ENCODE measurements around the gene CRLF2. TPM values are rescaled to one million over a fixed set of nuclear protein-coding genes. Genes with fewer than 3 reads are reported as not detected.
"Not testable (repeated sequence)": the region's sequence is repeated elsewhere in the genome, so short reads cannot be mapped to it uniquely, and the experiment has no call there.

CRLF2 gene
- polyA plus RNA-seq, 2 of the 4 experiments (the other 2 are of a cell fraction): 0.08 to 0.37 TPM

DNA sequence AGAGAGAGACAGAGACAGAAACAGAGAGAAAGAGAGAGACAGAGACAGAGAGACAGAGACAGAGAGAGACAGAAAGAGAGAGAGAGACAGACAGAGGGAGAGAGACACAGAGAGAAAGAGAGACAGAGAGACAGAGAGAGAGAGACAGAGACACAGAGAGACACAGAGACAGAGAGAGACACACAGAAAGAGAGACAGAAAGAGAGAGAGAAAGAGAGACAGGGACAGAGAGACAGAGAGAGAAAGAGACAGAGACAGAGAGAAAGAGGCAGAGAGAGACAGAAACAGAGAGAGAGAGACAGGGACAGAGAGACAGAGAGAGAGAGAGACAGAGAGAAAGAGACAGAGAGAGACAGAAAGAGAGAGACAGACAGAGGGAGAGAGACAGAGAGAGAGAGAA is 52.9 kb downstream of the CRLF2 start (continued):
- TF ChIP-seq EHMT2 (IDR thresholded peaks at IDR 0.05; ENCODE audit: low read depth): no peak

DNA sequence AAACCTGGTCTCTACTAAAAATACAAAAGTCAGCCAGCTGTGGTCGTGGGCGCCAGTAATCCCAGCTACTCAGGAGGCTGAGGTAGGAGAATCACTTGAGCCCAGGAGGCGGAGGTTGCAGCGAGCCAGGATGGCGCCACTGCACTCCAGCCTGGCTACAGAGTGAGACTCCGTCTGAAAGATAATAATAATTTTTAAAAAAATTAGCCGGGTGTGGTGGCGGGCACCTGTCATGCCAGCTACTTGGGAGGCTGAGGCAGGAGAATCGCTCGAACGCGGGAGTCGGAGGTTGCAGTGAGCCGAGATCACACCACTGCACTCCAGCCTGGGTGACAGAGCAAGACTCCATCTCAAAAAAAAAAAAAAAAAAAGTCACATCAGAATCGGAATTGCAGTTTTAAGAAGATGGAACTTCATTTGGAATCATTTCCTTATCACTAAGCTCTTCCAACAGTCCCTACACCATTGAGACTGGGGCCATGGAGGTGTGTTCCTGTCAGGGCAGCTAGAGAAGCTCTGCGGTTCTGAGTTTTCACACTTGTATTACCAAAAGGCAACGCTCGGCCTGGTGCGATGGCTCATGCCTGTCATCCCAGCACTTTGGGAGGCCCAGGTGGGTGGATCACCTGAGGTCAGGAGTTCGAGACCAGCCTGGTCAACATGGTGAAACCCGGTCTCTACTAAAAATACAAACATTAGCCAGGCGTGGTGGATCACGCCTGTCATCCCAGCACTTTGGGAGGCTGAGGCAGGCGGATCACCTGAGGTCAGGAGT is 55.6 kb downstream of the CRLF2 start:
- not testable (repeated sequence) for FAIRE-seq

DNA sequence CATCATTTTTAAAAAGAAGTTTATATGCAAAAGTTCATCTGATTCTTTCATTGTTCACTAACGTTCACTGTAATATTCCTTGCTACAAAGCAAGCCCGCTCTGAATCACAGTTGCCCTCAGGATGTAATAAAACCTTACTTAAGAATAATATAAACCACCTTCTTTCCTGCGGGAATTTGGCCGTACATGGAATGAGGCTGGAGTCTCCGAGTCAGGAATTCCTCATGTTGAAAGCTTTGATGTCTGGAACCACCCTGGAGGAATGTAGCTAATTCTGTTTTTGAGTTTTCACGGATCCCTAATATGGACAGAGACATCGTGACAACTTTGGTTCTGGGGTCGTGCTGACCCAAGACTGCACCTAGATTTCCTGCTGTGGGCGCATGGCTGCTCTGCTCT is 58.5 kb downstream of the CRLF2 start:
- peak in 1 of 2 experiments; percentile 49 for DNase-seq (ENCODE audit: low read depth in 1 of 2, low spot score in 1 of 2)
- peaks cover 2% of the 10 kb centered on the region; the same call in 1 of the 3 replicates for H3K4me1 ChIP-seq
- 0 out of 6 replicates have a peak, but pooled peaks of 1 of the 2 experiments have one; percentile 16 for ATAC-seq
- TF ChIP-seq ZNF302 (CRISPR knock-in tag; IDR thresholded peaks at IDR 0.05) (no peak), FOSL2 (IDR thresholded peaks at IDR 0.05) (no peak), FOSL2 (CRISPR knock-in tag; IDR thresholded peaks at IDR 0.05) (no peak), MAZ (IDR thresholded peaks at IDR 0.05; ENCODE audit: borderline replicate concordance, low read depth, low read length) (no peak), CEBPB (IDR thresholded peaks at IDR 0.05) (no peak), GATA3 (IDR thresholded peaks at IDR 0.05; ENCODE audit: borderline replicate concordance) (no peak), JUN (IDR thresholded peaks at IDR 0.05) (no peak), EHF (CRISPR knock-in tag; IDR thresholded peaks at IDR 0.05) (no peak), CHD2 (IDR thresholded peaks at IDR 0.05; ENCODE audit: low read length, partially characterized antibody) (no peak), POLR2A (IDR thresholded peaks at IDR 0.05; ENCODE audit: low read length) (no peak), CBX8 (IDR thresholded peaks at IDR 0.05) (no peak), RCOR1 (IDR thresholded peaks at IDR 0.05; ENCODE audit: low read depth, low read length) (no peak), TP53 (CRISPR knock-in tag; IDR thresholded peaks at IDR 0.05) (no peak), EHMT2 (IDR thresholded peaks at IDR 0.05; ENCODE audit: low read depth) (no peak), FOXS1 (CRISPR knock-in tag; IDR thresholded peaks at IDR 0.05) (no peak), MAFK (IDR thresholded peaks at IDR 0.05; ENCODE audit: partially characterized antibody) (no peak)
- TF ChIP-seq, protein P1, sequence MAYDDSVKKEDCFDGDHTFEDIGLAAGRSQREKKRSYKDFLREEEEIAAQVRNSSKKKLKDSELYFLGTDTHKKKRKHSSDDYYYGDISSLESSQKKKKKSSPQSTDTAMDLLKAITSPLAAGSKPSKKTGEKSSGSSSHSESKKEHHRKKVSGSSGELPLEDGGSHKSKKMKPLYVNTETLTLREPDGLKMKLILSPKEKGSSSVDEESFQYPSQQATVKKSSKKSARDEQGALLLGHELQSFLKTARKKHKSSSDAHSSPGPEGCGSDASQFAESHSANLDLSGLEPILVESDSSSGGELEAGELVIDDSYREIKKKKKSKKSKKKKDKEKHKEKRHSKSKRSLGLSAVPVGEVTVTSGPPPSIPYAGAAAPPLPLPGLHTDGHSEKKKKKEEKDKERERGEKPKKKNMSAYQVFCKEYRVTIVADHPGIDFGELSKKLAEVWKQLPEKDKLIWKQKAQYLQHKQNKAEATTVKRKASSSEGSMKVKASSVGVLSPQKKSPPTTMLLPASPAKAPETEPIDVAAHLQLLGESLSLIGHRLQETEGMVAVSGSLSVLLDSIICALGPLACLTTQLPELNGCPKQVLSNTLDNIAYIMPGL (CRISPR knock-in tag; IDR thresholded peaks at IDR 0.05; ENCODE audit: borderline replicate concordance): no peak
- TF ChIP-seq, protein P2, sequence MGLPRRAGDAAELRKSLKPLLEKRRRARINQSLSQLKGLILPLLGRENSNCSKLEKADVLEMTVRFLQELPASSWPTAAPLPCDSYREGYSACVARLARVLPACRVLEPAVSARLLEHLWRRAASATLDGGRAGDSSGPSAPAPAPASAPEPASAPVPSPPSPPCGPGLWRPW (IDR thresholded peaks at IDR 0.05): no peak
- TF ChIP-seq, protein P3, sequence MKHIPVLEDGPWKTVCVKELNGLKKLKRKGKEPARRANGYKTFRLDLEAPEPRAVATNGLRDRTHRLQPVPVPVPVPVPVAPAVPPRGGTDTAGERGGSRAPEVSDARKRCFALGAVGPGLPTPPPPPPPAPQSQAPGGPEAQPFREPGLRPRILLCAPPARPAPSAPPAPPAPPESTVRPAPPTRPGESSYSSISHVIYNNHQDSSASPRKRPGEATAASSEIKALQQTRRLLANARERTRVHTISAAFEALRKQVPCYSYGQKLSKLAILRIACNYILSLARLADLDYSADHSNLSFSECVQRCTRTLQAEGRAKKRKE (CRISPR knock-in tag; IDR thresholded peaks at IDR 0.05; ENCODE audit: low read depth): no peak
- no peak for FAIRE-seq
- ChIA-PET CTCF (no interaction called here), POLR2A (no interaction called here)
- peak overlapping the region; percentile 46; the same call in 2 of the 3 replicates for H3K4me2 ChIP-seq
- no peak overlapping the region for H3K4me3 ChIP-seq
- 5% methylated on average over 9 of the region's 9 CpGs for WGBS (ENCODE audit: missing lambda C conversion rate)
- no peaks in the 10 kb centered on the region for H3K9me3 ChIP-seq
- no peak overlapping the region for H3K27ac ChIP-seq

More for the DNA sequence above, 55.6 kb downstream of the CRLF2 start:
- H3K4me3 ChIP-seq; H3K27ac ChIP-seq; DNase-seq (ENCODE audit: low read depth in 1 of 2, low spot score in 1 of 2); POLR2A ChIA-PET; H3K9me3 ChIP-seq; CTCF ChIA-PET; H3K4me1 ChIP-seq; H3K4me2 ChIP-seq; ATAC-seq: not testable (repeated sequence)
- 65% methylated on average over 24 of the region's 24 CpGs for WGBS (ENCODE audit: missing lambda C conversion rate)

DNA sequence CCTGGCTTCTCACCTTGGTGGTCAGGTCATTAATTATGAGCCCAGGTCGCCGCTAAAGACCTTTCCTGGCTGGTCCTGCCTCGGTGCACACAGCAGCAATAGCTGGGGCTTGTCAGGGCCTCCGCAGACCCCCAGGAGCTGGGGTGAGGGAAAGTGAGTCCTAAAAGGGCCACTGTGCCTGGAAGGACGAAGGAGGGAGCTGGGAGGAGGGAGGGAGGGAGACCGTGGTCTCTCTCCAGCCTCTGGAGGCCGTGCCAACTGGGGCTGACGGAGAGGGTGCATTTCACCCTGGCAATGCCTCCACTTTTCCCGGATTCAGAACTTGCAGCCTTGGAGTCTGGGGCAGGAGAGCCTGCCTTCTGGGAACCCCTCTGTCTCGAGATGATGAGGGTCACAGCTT is 60.4 kb downstream of the CRLF2 start:
- peaks cover 2% of the 10 kb centered on the region; the same call in 1 of the 3 replicates for H3K4me1 ChIP-seq
- ChIA-PET POLR2A (no interaction called here), CTCF (no interaction called here)
- DNase-seq (ENCODE audit: low read depth in 1 of 2, low spot score in 1 of 2): no peak
- FAIRE-seq: no peak
- H3K27ac ChIP-seq: no peak overlapping the region
- no peak overlapping the region for H3K4me3 ChIP-seq
- H3K4me2 ChIP-seq: no peak overlapping the region
- no peaks in the 10 kb centered on the region for H3K9me3 ChIP-seq
- ATAC-seq: peak; percentile 40 to 51; a peak in 4 of 6 replicates
- 48% methylated on average over 10 of the region's 10 CpGs for WGBS (ENCODE audit: missing lambda C conversion rate)
- TF ChIP-seq, protein P3 (CRISPR knock-in tag; IDR thresholded peaks at IDR 0.05; ENCODE audit: low read depth): no peak
- TF ChIP-seq BHLHE40 (IDR thresholded peaks at IDR 0.05; ENCODE audit: low read depth, low read length) (no peak), EHMT2 (IDR thresholded peaks at IDR 0.05; ENCODE audit: low read depth) (no peak), CBX8 (IDR thresholded peaks at IDR 0.05) (no peak), HOXB5 (CRISPR knock-in tag; IDR thresholded peaks at IDR 0.05) (no peak), RCOR1 (IDR thresholded peaks at IDR 0.05; ENCODE audit: low read depth, low read length) (no peak), RARB (CRISPR knock-in tag; IDR thresholded peaks at IDR 0.05) (no peak), EHF (CRISPR knock-in tag; IDR thresholded peaks at IDR 0.05) (no peak)
- TF ChIP-seq, protein P4, sequence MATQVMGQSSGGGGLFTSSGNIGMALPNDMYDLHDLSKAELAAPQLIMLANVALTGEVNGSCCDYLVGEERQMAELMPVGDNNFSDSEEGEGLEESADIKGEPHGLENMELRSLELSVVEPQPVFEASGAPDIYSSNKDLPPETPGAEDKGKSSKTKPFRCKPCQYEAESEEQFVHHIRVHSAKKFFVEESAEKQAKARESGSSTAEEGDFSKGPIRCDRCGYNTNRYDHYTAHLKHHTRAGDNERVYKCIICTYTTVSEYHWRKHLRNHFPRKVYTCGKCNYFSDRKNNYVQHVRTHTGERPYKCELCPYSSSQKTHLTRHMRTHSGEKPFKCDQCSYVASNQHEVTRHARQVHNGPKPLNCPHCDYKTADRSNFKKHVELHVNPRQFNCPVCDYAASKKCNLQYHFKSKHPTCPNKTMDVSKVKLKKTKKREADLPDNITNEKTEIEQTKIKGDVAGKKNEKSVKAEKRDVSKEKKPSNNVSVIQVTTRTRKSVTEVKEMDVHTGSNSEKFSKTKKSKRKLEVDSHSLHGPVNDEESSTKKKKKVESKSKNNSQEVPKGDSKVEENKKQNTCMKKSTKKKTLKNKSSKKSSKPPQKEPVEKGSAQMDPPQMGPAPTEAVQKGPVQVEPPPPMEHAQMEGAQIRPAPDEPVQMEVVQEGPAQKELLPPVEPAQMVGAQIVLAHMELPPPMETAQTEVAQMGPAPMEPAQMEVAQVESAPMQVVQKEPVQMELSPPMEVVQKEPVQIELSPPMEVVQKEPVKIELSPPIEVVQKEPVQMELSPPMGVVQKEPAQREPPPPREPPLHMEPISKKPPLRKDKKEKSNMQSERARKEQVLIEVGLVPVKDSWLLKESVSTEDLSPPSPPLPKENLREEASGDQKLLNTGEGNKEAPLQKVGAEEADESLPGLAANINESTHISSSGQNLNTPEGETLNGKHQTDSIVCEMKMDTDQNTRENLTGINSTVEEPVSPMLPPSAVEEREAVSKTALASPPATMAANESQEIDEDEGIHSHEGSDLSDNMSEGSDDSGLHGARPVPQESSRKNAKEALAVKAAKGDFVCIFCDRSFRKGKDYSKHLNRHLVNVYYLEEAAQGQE (IDR thresholded peaks at IDR 0.05): no peak
